Ovary (tissue), 9 donors: ENCODE measurements around the gene RNLS. TPM values are rescaled to one million over a fixed set of nuclear protein-coding genes. Genes with fewer than 3 reads are reported as not detected.

Experiments
- DNase-seq, 5 donors: peaks; one replicate each; pipeline ENCODE4 v3.0.0-alpha.2; 2019 to 2020
- H3K27ac ChIP-seq, 2 donors: fragments of 200-600 bp; one replicate each; pipeline versions ENCODE4 v1.5.1 to v1.8.0; 2019 to 2022
- H3K27me3 ChIP-seq: fragments of 200-600 bp; one replicate; pipeline ENCODE4 v1.8.0; 2022
- H3K36me3 ChIP-seq: fragments of 200-600 bp; sonication (generic); one replicate; pipeline ENCODE4 v1.5.1; 2019
- H3K4me1 ChIP-seq: one replicate; pipeline ENCODE4 v1.8.1; 2013; ENCODE audit warnings: mild to moderate bottlenecking, moderate library complexity; ENCODE audit not compliant: insufficient read depth
- H3K4me3 ChIP-seq: fragments of 200-600 bp; sonication (generic); one replicate; pipeline ENCODE4 v1.5.1; 2017
- H3K9me3 ChIP-seq, 2 donors: fragments of 200-600 bp in 1 of 2; sonication (generic) in 1 of 2; one replicate each; pipeline versions ENCODE4 v1.5.1 to v1.8.1; 2013 to 2019; ENCODE audit warnings: mild to moderate bottlenecking in 1 of 2, moderate library complexity in 1 of 2
- EP300 ChIP-seq: sonication (generic); formaldehyde crosslinking; IDR thresholded peaks from one replicate; pipeline ENCODE4 v1.6.1; 2017; ENCODE audit warnings: antibody characterized with exemption
- POLR2A ChIP-seq: fragments of 450-650 bp; IDR thresholded peaks from one replicate; pipeline ENCODE4 v1.6.1; 2017; ENCODE audit warnings: antibody characterized with exemption, mild to moderate bottlenecking, moderate library complexity
- WGBS, 3 donors: extraction: QIAGEN DNeasy Blood & Tissue Kit in 1 of 3; methylation state at CpG; one replicate each; pipeline versions ENCODE4 v1.1.5 to v1.1.7; 2013 to 2017; 5-methylcytosine and 5-hydroxymethylcytosine counted together
- intact Hi-C, 4 donors: fragments of 100-400 bp; cut with DNase I; formaldehyde crosslinking; loops; one replicate each; pipeline versions ENCODE4 v1.11.0 to v1.15.1; 2022 to 2023
- polyA plus RNA-seq, 2 donors: library from polyadenylated mRNA; stranded (reverse); fragments of 200-250 nt in 1 of 2; fragments of 350-450 nt in 1 of 2; fragmentation: Illumina TruSeq in 1 of 2; extraction: RNeasy Lipid Tissue Mini Kit (QIAGEN cat#74804) in 1 of 2; gene quantifications; one replicate each; pipeline ENCODE4 v1.2.3, GENCODE V29; 2013 to 2014
- total RNA-seq, 7 donors: library from RNA; depleted of rRNA in 2 of 7; stranded (reverse); fragments of >200 nt in 2 of 7; fragmentation: NEBNext Ultra II Directional in 3 of 7; extraction: Animal tissue kit (Norgen Biotek cat#: 25700) in 3 of 7; gene quantifications; one replicate each; pipeline versions ENCODE4 v1.1.0 to v1.2.4, GENCODE V29; 2016 to 2023
- TF ChIP-seq, protein P1 (sequence below), 3 donors: fragments of 450-650 bp in 2 of 3; fragments of 200-600 bp in 1 of 3; IDR thresholded peaks; one replicate each; pipeline versions ENCODE4 v1.5.1 to v1.8.0; 2016 to 2022; ENCODE audit warnings: antibody characterized with exemption in 3 of 3, mild to moderate bottlenecking in 1 of 3
- donor health status: DM: no; HTN: no; CAD: no; lungs with moderate emphysema.
- donor health status: DM: no; HTN: no; CAD: no.
- donor health status: Bipolar disorder and iron deficiency.
- donor health status: DM: yes; HTN: yes; CAD: no.
- donor health status: DM: no; HTN: no; CAD: no.
- donor health status: DM: yes; HTN: yes; CAD: no.

Gene RNLS
- total and polyA plus RNA-seq, 9 donors: 7.5 to 21.9 (median 11.8) TPM

DNA sequence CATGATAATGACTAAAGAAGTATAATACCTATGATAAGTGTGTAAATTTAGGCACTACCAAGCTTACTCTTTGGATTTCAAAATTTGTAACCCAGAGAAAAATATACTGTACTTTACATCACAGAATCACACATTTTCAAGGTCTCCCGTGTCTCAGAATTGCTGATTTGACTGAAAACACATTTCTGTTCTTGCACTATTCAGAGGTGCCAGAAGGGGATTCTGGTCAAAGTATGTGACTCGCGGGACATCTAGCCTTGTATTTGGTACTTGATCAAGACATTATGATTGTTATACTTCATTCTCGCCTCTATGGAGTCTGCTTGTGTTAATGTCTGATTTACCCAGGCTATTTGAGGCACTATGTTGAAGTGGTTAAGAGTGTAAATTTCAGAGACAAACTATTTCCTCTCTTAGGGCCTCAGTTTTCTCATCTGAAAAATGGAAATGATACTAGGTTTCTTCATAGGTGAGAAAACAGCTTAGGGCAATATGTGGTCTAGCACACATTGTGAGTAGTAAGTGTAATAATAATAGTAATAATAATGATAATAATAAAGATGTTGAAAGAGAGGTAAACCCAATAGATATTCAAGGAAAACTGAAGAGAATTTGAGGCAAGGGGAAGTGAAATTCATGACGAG lies 320.4 kb downstream of the RNLS start:
- H3K4me3 ChIP-seq: no peak overlapping the region
- H3K4me1 ChIP-seq: peaks cover 1% of the 10 kb centered on the region
- no peaks in the 10 kb centered on the region for H3K36me3 ChIP-seq
- H3K27ac ChIP-seq: no peak overlapping the region
- intact Hi-C loops: no loop called here
- TF ChIP-seq POLR2A (no peak), EP300 (no peak)
- TF ChIP-seq, protein P1, sequence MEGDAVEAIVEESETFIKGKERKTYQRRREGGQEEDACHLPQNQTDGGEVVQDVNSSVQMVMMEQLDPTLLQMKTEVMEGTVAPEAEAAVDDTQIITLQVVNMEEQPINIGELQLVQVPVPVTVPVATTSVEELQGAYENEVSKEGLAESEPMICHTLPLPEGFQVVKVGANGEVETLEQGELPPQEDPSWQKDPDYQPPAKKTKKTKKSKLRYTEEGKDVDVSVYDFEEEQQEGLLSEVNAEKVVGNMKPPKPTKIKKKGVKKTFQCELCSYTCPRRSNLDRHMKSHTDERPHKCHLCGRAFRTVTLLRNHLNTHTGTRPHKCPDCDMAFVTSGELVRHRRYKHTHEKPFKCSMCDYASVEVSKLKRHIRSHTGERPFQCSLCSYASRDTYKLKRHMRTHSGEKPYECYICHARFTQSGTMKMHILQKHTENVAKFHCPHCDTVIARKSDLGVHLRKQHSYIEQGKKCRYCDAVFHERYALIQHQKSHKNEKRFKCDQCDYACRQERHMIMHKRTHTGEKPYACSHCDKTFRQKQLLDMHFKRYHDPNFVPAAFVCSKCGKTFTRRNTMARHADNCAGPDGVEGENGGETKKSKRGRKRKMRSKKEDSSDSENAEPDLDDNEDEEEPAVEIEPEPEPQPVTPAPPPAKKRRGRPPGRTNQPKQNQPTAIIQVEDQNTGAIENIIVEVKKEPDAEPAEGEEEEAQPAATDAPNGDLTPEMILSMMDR (IDR thresholded peaks at IDR 0.05): no peak
- 82 to 87% (median 85%) methylated on average over 5 of the region's 5 CpGs for WGBS, 3 donors
- no peaks in the 10 kb centered on the region for H3K27me3 ChIP-seq
- no peak for DNase-seq
- H3K9me3 ChIP-seq: no peaks in the 10 kb centered on the region

DNA sequence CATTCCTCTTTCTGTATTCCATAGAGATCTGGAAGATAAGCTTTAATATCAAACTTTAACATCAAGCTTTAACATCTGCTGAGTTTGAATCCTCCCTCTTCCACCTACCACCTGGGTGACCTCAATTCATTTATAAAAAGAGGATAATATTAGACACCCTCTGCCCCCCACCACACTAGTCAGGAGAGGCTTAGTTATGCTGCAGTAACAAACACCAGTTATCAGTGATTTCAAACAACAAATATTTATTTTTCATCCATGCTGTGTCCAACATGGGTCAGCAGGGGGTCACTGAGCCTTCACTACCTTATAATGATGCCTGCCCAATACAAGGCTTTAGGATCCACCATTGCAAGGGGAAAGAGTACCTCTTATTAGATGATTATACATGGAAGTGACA lies 322.0 kb downstream of the RNLS start:
- Histone ChIP-seq H3K27me3 (no peaks in the 10 kb centered on the region), H3K36me3 (no peaks in the 10 kb centered on the region), H3K4me1 (peaks cover 1% of the 10 kb centered on the region), H3K27ac (no peak overlapping the region), H3K9me3 (no peaks in the 10 kb centered on the region), H3K4me3 (no peak overlapping the region)
- TF ChIP-seq EP300 (no peak), POLR2A (no peak)
- TF ChIP-seq, protein P1 (IDR thresholded peaks at IDR 0.05): no peak
- intact Hi-C loops: no loop called here
- no peak for DNase-seq

DNA sequence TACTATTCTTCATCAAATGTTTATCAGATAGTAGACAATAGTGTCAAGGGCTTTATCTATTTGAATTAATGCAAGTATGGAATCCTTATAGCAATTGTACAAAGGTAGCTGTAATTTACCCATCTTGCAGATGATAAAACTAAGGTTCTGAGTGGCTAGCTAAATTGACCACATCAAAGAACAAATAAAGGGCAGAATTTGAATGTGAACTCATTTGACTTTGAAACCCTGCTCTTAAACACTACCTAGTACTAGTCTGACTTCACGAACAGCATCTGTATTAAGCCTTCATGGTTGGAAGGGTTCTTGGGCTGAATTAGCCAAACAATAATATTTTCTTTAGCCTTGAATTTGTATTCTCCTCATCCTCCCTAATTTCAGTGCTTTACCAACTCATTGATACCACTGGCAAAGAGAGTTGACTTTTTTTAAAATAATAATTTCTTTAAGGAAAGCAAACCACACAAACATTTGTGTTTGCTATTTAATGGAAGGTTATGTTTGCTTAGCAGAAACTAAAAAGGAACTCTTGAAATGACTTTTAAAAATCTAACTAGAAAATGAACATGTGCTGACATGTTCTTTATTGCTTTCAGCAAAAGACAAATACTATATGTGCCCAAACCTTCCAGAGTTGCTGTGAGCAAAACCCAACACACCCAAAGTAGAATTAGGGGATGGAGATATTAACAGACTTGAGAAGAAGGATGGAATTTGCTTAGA lies 322.6 kb downstream of the RNLS start:
- Histone ChIP-seq H3K4me1 (no peaks in the 10 kb centered on the region), H3K9me3 (no peaks in the 10 kb centered on the region), H3K36me3 (no peaks in the 10 kb centered on the region), H3K4me3 (no peak overlapping the region), H3K27me3 (no peaks in the 10 kb centered on the region), H3K27ac (no peak overlapping the region)
- intact Hi-C loops: no loop called here
- TF ChIP-seq, protein P1 (IDR thresholded peaks at IDR 0.05): no peak
- no peak for TF ChIP-seq EP300
- TF ChIP-seq POLR2A: no peak
- DNase-seq: no peak
- WGBS, 3 donors: 48 to 75% (median 70%) methylated on average over 1 of the region's 1 CpG

DNA sequence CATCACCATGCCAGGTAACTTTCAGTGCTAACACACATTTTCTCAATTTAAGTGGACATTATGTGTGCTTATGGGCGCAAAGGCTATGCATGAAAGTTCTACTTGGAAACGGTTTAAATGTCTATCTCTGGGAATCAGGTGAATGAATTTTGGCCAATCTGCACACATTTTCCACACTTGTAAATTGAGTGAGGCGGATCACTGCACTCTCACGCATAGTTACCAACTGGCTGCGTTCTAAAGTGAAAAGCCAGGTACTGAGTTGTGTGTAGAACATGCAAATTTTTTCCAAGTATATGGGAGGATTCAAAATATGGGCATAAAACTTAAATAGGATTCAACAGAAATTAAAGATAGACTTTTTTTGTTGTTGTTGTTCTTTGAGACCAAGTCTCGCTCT lies 323.7 kb downstream of the RNLS start:
- Histone ChIP-seq H3K27me3 (no peaks in the 10 kb centered on the region), H3K27ac (no peak overlapping the region), H3K36me3 (no peaks in the 10 kb centered on the region), H3K4me3 (no peak overlapping the region), H3K9me3 (no peaks in the 10 kb centered on the region), H3K4me1 (no peaks in the 10 kb centered on the region)
- no peak for TF ChIP-seq POLR2A
- intact Hi-C loops: no loop called here
- 97 to 98% (median 97%) methylated on average over 6 of the region's 6 CpGs for WGBS, 3 donors
- no peak for DNase-seq

DNA sequence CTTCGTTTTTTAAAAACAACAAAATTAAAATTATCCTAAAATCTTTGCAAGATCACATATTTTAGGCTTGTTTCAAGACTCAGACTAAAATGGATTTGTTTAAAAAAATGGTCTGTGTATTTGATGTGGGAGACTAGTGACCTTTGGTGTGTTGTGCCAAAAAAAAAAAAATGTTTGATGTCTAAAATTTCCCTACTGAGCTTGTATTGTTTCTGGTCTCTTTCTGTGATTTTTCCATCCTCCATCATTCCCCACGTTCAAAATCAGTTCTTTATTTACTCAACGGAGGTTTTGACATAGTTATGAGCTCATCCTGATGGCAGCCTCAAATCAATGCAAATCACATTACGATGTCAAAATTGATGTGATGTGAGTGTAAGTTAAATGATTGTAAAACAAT lies 326.2 kb downstream of the RNLS start:
- Histone ChIP-seq H3K36me3 (no peaks in the 10 kb centered on the region), H3K4me1 (no peaks in the 10 kb centered on the region), H3K27ac (no peak overlapping the region), H3K9me3 (no peaks in the 10 kb centered on the region), H3K4me3 (no peak overlapping the region), H3K27me3 (no peaks in the 10 kb centered on the region)
- intact Hi-C loops: loop anchor here in 1 of 4 donors (2.0 kb wide), 1 partner anchor 14 kb away; no protein-coding TSS in a partner anchor
- no peak for DNase-seq
- no peak for TF ChIP-seq POLR2A
- TF ChIP-seq EP300: no peak
- TF ChIP-seq, protein P1 (IDR thresholded peaks at IDR 0.05): no peak
- WGBS, 3 donors: 47 to 48% (median 48%) methylated on average over 4 of the region's 4 CpGs
